GM19239 (cell line): Measurements from ENCODE around the gene CSRP1.

Experiments used
- DNase-seq: peaks from one replicate; pipeline ENCODE4 v3.0.0; 2011; ENCODE audit warnings: low spot score; ENCODE audit not compliant: insufficient read length
- FAIRE-seq: peaks from 2 replicates; lab custom pipeline; 2011; peaks lifted over from hg19 to GRCh38; lab: Jason Lieb, UNC

Gene CSRP1

GRCh38 chr1:201461645-201462441, 45.1 kb downstream of the CSRP1 start:
- FAIRE-seq (no peak), DNase-seq (no peak)

DNA sequence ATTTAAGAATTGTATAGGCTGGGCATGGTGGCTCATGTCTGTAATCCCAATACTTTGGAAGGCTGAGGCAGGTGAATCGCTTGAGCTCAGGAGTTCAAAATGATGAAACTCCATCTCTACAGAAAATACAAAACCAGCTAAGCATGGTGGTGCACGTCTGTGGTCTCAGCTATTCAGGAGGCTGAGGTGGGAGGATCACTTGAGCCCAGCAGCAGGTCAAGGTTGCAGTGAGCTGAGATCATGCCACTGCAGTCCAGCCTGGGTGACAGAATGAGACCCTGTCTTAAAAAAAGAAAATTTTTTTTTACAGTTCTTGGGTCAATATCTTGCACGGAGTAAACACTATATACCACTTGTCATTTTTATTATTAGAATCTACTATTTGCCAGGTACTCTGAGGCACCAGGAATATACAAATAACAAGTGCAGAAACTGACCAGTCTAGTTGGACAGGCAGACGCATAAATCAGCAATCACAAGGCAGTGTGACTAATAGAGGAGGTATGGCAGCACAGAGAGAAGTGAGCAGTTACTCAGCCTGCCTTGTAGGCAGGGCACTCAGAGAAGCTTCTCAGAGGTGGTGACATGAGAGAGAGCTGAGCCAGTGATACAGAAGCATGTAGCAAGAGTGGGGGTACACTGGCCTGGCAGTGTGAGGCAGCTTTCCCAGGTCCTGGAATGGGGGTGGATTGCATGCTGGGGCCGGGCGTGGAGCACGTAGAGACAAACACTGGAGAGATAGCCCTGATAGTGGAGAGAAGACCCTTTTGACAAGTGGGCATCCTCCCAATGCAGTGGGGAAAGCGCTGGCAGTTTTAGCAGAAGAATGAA, 45.9 kb downstream of the CSRP1 start:
- FAIRE-seq, result no peak
- no peak for DNase-seq

DNA sequence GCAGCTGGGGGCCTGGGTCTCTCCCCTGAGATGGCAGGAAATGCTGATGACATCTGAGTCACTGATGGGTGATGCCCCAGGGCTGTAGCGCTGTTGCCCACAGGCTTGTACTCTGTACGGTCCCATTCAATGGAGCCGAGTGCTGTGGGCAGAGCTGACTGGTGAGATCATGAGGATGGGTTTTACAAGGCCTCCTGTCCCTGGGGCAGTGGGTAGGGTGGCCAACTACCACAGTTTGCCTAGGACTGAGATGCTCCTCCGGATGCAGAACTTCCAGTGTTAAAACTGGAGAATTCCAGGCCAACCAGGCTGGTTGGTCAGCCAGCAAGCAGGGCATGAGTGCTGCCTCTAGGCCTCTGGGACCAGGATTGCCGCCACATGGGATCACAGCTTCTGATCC, 47.1 kb downstream of the CSRP1 start:
- DNase-seq (no peak), FAIRE-seq (no peak)

- FAIRE-seq (no peak), DNase-seq (no peak)
Observed at GRCh38 chr1:201459052-201459451, 47.9 kb downstream of the CSRP1 start.

DNA sequence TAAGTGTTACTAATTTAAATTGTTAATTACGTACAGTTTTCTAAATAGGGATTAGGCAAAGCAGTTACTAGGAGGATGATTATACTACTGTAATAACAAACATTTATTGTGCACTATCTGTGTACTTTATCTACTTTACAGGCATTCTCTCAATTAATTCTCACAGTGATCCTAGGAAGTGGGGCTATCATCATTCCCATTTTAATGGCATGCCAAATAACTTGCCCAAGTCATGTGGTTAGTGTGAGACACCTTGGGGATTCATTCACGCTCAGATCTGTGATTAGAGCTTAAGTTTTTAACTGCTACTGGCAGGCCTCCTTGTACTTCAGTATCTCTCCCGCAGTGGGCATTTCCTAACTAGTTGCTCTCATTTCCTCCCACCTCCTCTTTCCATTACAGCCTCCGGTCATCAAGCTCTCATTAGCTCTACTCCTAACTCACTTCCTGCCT, 49.4 kb downstream of the CSRP1 start:
- DNase-seq (no peak), FAIRE-seq (no peak)

GRCh38 chr1:201456499-201457309, 50.2 kb downstream of the CSRP1 start:
- FAIRE-seq, result no peak
- DNase-seq, result no peak

DNA sequence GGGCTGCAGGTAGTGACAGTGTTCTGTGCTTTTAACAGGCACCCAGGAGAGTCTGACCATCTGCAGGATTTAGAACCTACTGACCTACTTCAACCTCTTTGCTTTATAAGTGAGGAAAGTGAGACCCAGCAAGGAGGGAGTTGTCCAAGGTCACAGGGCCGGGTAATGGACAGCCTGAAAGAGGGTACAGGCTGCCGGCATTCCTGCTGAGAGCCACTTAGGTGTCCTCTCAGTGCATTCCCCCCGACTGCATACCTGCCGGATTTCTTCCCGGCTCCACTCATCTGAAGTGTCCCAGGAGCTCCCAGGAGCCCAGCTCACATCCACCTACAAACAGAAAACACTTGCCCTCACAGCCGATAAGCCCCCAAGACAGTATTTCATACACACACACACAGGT, 51.8 kb downstream of the CSRP1 start:
- FAIRE-seq (no peak), DNase-seq (no peak)

- FAIRE-seq (no peak), DNase-seq (no peak)
Observed at GRCh38 chr1:201454608-201455007, 52.3 kb downstream of the CSRP1 start.

- DNase-seq (no peak), FAIRE-seq (no peak)
Observed at GRCh38 chr1:201452866-201453265, 54.1 kb downstream of the CSRP1 start.

GRCh38 chr1:201450721-201451291, 56.1 kb downstream of the CSRP1 start:
- DNase-seq (no peak), FAIRE-seq (no peak)

DNA sequence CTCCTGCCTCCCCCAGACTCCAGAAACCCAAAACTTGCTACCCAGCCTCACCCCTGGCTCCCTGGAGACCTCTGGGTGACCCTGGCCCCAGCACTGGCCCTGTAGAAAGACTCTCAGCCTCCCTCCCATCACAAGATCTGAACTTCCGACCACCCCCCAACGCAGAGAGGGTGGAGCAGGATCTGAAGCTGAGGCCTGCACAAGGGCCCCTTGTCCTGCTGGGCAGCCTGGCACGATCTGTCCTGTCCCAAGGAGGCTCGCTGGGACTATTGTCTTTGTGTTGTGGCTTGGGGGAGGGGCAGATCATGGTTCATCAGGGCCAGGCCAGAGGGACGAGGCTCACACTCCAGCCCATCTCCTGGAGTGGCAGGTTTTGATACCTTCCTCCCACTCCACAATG, 57.9 kb downstream of the CSRP1 start:
- FAIRE-seq, result no peak
- DNase-seq, result no peak

GRCh38 chr1:201447903-201448871, 58.7 kb downstream of the CSRP1 start:
- peak; percentile 47 for FAIRE-seq
- peak; percentile 82 for DNase-seq

- DNase-seq, result no peak
- FAIRE-seq, result no peak
Observed at GRCh38 chr1:201445310-201445709, 61.6 kb downstream of the CSRP1 start.

GRCh38 chr1:201444792-201445191, 62.1 kb downstream of the CSRP1 start:
- no peak for DNase-seq
- no peak for FAIRE-seq

DNA sequence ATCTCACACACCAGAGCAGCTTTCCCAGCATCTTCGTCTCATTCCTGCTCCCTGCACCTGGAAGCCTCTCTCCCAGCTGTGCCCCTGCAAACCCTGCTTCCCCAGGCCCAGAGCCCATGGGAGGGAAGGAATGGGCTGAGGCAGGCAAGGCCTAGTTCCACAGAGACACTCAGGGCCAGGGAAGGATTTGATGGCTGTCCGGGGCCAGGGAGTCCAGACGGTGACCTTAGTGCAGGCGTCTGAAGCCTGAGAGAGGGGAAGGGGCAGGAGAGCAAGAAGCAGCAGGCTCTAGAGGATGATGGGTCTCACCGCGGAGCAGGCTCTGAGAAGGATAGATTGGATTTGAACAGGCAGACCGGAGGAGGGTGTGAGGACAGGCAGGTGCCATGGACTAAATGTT, 63.2 kb downstream of the CSRP1 start:
- DNase-seq, result no peak
- FAIRE-seq, result no peak

- no peak for FAIRE-seq
Observed at GRCh38 chr1:201436969-201437368, 70.0 kb downstream of the CSRP1 start.

DNA sequence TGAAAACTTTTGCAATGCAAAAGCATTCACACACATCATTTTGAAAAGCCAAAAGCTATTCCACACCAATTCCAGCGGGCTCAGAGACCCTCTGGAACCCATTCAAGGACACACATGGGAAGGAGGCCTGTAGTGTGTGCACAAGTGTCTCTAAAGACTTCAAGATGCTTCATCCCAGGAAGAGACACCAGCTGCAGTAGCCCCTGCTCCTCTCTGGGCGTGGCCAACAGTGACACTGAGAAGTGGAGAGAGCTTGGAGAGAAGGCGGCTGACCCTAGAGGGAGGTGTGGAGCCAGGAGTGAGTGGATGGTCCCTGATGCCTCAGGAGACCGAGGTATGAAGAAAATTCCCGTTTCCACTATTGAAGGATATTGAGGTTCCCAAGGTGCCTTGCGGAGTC, 70.5 kb downstream of the CSRP1 start:
- no peak for DNase-seq
- FAIRE-seq, result no peak

More at GRCh38 chr1:201436969-201437368, 70.0 kb downstream of the CSRP1 start:
- no peak for DNase-seq

GRCh38 chr1:201434266-201434665, 72.7 kb downstream of the CSRP1 start:
- no peak for FAIRE-seq

GRCh38 chr1:201433609-201434008, 73.3 kb downstream of the CSRP1 start:
- DNase-seq, result no peak
- no peak for FAIRE-seq

More at GRCh38 chr1:201434266-201434665, 72.7 kb downstream of the CSRP1 start:
- DNase-seq, result no peak
